Natural killer cell (primary cell): Measurements from ENCODE around the gene NKX1-2. TPM values are rescaled to one million over a fixed set of nuclear protein-coding genes. Genes with fewer than 3 reads are reported as not detected.
"Not testable (repeated sequence)": the region's sequence is repeated elsewhere in the genome, so short reads cannot be mapped to it uniquely, and the experiment has no call there.

Experiments
- ATAC-seq, 3 donors: fragments of 150-1000 bp in 2 of 3; fragments of 200-7000 bp in 1 of 3; cut with Tn5 transposase; 1 replicate in 1 of 3; 2 replicates in 2 of 3; pipeline ENCODE4 v1.10.0; 2021; ENCODE audit warnings: mild to moderate bottlenecking in 2 of 3, moderate library complexity in 2 of 3
- DNase-seq, 2 donors: peaks; one replicate each; pipeline versions ENCODE4 v3.0.0 to v3.0.0-alpha.2; 2013 to 2021; ENCODE audit warnings: mixed read lengths in 1 of 2
- H3K27ac ChIP-seq: one replicate; pipeline ENCODE4 v1.5.1; 2013; ENCODE audit warnings: mild to moderate bottlenecking, low read length
- H3K27me3 ChIP-seq: one replicate; pipeline ENCODE4 v1.6.1; 2013; ENCODE audit warnings: low read length; ENCODE audit not compliant: control insufficient read depth, insufficient read depth
- H3K36me3 ChIP-seq: one replicate; pipeline ENCODE4 v1.6.1; 2013; ENCODE audit warnings: low read length; ENCODE audit not compliant: control insufficient read depth, insufficient read depth
- H3K4me1 ChIP-seq: one replicate; pipeline ENCODE4 v1.6.1; 2013; ENCODE audit warnings: low read length; ENCODE audit not compliant: control insufficient read depth, insufficient read depth
- H3K4me3 ChIP-seq: one replicate; pipeline ENCODE4 v1.5.1; 2013; ENCODE audit warnings: low read length
- H3K9me3 ChIP-seq: one replicate; pipeline ENCODE4 v1.6.1; 2013; ENCODE audit warnings: low read length; ENCODE audit not compliant: control insufficient read depth, insufficient read depth
- H3K27ac Mint-ChIP-seq, 2 donors: one replicate each; pipeline ENCODE4 v1.8.0; 2022; ENCODE audit warnings: mild to moderate bottlenecking in 2 of 2, mixed read lengths in 2 of 2, moderate library complexity in 1 of 2
- H3K27me3 Mint-ChIP-seq, 2 donors: one replicate each; pipeline ENCODE4 v1.8.0; 2022; ENCODE audit warnings: low read depth in 2 of 2, mixed read lengths in 2 of 2
- H3K36me3 Mint-ChIP-seq: one replicate; pipeline ENCODE4 v1.8.0; 2022; ENCODE audit warnings: mixed read lengths
- H3K4me1 Mint-ChIP-seq, 2 donors: one replicate each; pipeline ENCODE4 v1.8.0; 2022; ENCODE audit warnings: mixed read lengths in 2 of 2
- H3K4me3 Mint-ChIP-seq: one replicate; pipeline ENCODE4 v1.8.0; 2022; ENCODE audit warnings: mild to moderate bottlenecking, moderate library complexity, mixed read lengths
- H3K9me3 Mint-ChIP-seq, 2 donors: one replicate each; pipeline ENCODE4 v1.8.0; 2022; ENCODE audit warnings: mixed read lengths in 2 of 2
- WGBS: methylation state at CpG from one replicate; pipeline ENCODE4 v1.1.7; 2013; ENCODE audit warnings: missing lambda C conversion rate; ENCODE audit not compliant: insufficient coverage; 5-methylcytosine and 5-hydroxymethylcytosine counted together
- intact Hi-C: fragments of 100-400 bp; cut with micrococcal nuclease; formaldehyde crosslinking; loops from one replicate; pipeline ENCODE4 v1.14.2; 2022
- total RNA-seq, 4 donors: library from RNA; stranded (reverse); fragments of 120-200 nt in 1 of 4; gene quantifications; one replicate each; pipeline versions ENCODE4 v1.2.3 to v1.2.4, GENCODE V29; 2013 to 2022
- TF ChIP-seq, protein P1 (sequence below): fragments of 200-600 bp; IDR thresholded peaks from one replicate; pipeline ENCODE4 v1.8.0; 2022; ENCODE audit warnings: antibody characterized with exemption

NKX1-2 gene
- total RNA-seq, 3 donors from 2014 or later (not counting 1 experiment from before 2014, with no cell fraction given): not detected

DNA sequence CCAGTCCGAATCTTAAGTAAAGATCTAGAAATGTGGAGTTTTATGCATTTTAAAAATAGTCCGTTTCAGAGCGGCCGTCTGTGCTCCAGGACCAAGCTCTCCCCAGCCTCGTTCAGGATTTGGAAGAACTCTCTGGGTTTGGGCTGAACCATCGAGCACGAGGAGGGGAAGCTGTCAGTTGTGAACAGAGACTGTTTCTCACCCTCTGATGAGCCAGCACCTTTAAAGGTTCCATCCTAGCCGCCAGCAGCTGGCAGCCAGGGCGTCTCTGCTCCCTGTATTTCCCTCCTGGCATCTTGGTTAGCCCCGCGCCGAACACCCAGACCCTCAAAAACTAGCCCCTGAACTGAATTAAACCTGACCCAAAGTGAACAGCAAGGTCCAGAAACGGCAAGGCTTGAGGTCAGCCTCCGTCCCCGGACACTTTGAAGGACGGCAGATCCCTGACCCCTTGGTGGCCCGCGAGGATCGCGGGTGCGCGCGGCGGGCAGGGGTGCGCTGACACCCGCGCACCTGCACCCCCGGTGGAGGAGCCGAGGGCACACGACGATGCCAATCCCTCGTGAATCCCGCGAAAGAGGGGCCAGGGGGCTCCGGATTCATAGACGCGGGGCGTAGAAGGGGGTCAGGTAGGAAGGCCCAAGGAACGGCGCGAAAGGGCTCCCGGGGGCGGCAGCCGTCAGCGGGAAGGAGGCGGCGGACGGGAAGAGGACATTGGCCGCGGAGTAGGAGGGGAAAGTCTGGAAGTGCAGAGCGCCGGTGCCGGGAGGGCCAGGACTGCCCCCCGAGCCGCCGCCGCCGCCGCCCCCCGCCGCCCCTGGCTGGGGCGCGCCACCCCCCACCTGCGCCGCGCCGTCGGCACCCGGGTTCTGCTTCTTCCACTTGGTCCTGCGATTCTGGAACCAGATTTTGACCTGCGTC lies 2.7 kb downstream of the NKX1-2 start:
- H3K4me1 ChIP-seq: peaks cover 6% of the 10 kb centered on the region

DNA sequence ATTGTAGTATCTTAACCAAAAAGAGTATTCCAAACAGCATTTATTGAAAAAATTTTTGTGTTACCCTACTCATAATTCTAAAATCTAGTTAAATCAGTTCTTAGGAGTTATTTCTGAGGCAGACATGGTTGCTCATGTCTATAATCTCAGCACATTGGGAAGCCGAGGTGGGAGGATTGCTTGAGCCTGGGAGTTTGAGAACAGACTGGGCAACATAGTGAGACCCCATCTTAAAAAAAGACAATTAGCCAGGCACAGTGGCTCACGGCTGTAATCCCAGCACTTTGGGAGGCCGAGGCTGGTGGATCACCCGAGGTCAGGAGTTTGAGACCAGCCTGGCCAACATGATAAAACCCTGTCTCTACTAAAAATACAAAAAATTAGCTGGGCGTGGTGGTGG lies 8.1 kb downstream of the NKX1-2 start:
- H3K27me3 ChIP-seq, H3K4me1 ChIP-seq, H3K27ac ChIP-seq, H3K4me1 Mint-ChIP-seq, DNase-seq, H3K9me3 Mint-ChIP-seq, H3K4me3 Mint-ChIP-seq, H3K27ac Mint-ChIP-seq, H3K4me3 ChIP-seq, H3K36me3 ChIP-seq, ATAC-seq, H3K9me3 ChIP-seq, H3K36me3 Mint-ChIP-seq, intact Hi-C loops: not testable (repeated sequence)
- H3K27me3 Mint-ChIP-seq: peaks cover 23 to 29% of the 10 kb centered on the region in 2 donors
- WGBS: 92% methylated on average over 5 of the region's 5 CpGs

More for the DNA sequence above, 2.7 kb downstream of the NKX1-2 start:
- 15% methylated on average over 71 of the region's 71 CpGs for WGBS
- TF ChIP-seq, protein P1, sequence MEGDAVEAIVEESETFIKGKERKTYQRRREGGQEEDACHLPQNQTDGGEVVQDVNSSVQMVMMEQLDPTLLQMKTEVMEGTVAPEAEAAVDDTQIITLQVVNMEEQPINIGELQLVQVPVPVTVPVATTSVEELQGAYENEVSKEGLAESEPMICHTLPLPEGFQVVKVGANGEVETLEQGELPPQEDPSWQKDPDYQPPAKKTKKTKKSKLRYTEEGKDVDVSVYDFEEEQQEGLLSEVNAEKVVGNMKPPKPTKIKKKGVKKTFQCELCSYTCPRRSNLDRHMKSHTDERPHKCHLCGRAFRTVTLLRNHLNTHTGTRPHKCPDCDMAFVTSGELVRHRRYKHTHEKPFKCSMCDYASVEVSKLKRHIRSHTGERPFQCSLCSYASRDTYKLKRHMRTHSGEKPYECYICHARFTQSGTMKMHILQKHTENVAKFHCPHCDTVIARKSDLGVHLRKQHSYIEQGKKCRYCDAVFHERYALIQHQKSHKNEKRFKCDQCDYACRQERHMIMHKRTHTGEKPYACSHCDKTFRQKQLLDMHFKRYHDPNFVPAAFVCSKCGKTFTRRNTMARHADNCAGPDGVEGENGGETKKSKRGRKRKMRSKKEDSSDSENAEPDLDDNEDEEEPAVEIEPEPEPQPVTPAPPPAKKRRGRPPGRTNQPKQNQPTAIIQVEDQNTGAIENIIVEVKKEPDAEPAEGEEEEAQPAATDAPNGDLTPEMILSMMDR: no peak
- Mint-ChIP-seq H3K27me3 (peaks cover 60 to 65% of the 10 kb centered on the region in 2 donors), H3K36me3 (no peaks in the 10 kb centered on the region), H3K9me3 (no peaks in the 10 kb centered on the region), H3K4me1 (peaks cover 0 to 8% of the 10 kb centered on the region in 2 donors), H3K4me3 (no peak overlapping the region), H3K27ac (no peak overlapping the region)
- intact Hi-C loops: no loop called here
- H3K9me3 ChIP-seq: no peaks in the 10 kb centered on the region
- peaks cover 33% of the 10 kb centered on the region for H3K27me3 ChIP-seq
- H3K36me3 ChIP-seq: no peaks in the 10 kb centered on the region
- ATAC-seq (no peak), DNase-seq (no peak)
- H3K27ac ChIP-seq: no peak overlapping the region
- H3K4me3 ChIP-seq: no peak overlapping the region

- TF ChIP-seq, protein P1: no peak
- no peak overlapping the region for H3K27ac Mint-ChIP-seq
- Histone ChIP-seq H3K4me3 (no peak overlapping the region), H3K27ac (no peak overlapping the region), H3K36me3 (no peaks in the 10 kb centered on the region), H3K4me1 (no peaks in the 10 kb centered on the region), H3K9me3 (no peaks in the 10 kb centered on the region), H3K27me3 (no peaks in the 10 kb centered on the region)
- intact Hi-C loops: no loop called here
- H3K4me3 Mint-ChIP-seq: no peak overlapping the region
- 57% methylated on average over 8 of the region's 8 CpGs for WGBS
- no peaks in the 10 kb centered on the region for H3K36me3 Mint-ChIP-seq
- H3K27me3 Mint-ChIP-seq: peaks cover 2 to 3% of the 10 kb centered on the region in 2 donors
- no peak for ATAC-seq
- H3K4me1 Mint-ChIP-seq: no peaks in the 10 kb centered on the region
- H3K9me3 Mint-ChIP-seq: no peaks in the 10 kb centered on the region
- DNase-seq: no peak
These were observed 13.6 kb downstream of the NKX1-2 start for GRCh38 chr10:124436191-124436638.

DNA sequence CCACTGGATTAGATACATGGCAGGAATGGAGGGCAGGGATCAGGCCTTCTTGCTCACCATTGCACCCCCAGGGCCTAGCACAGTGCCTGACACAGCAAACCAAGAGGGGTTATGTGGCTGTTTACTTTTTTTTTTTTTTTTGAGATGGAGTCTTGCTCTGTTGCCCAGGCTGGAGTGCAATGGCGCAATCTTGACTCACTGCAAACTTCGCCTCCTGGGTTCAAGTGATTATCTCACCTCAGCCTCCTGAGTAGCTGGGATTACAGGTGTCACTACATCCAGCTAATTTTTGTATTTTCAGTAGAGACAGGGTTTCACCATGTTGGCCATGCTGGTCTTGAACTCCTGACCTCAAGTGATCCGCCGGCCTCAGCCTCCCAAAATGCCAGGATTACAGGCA lies 14.2 kb downstream of the NKX1-2 start:
- H3K27ac ChIP-seq, H3K36me3 ChIP-seq, ATAC-seq, H3K27me3 Mint-ChIP-seq, DNase-seq, H3K9me3 ChIP-seq, H3K27me3 ChIP-seq, intact Hi-C loops, H3K4me3 ChIP-seq, H3K9me3 Mint-ChIP-seq, H3K4me1 ChIP-seq, H3K4me3 Mint-ChIP-seq, H3K4me1 Mint-ChIP-seq, H3K27ac Mint-ChIP-seq, H3K36me3 Mint-ChIP-seq: not testable (repeated sequence)
- WGBS: 88% methylated on average over 4 of the region's 4 CpGs
